K562 (cell line): ENCODE measurements around the gene PLAGL1. TPM values are rescaled to one million over a fixed set of nuclear protein-coding genes. Genes with fewer than 3 reads are reported as not detected.

Source experiments
- CBX3 ChIP-seq, 2 experiments: IDR thresholded peaks; 1 replicate in 1 of 2; 2 replicates in 1 of 2; pipeline ENCODE4 v1.6.1; 2012; ENCODE audit warnings: inconsistent platforms in 2 of 2, low read length in 2 of 2, borderline replicate concordance in 1 of 2, control low read depth in 1 of 2
- CEBPB ChIP-seq: fragments of 450-650 bp; IDR thresholded peaks from 2 replicates; pipeline ENCODE4 v1.6.1; 2016; ENCODE audit warnings: missing genetic modification characterization, missing compliant biosample characterization
- CREB3 ChIP-seq: fragments of 450-650 bp; conservative IDR thresholded peaks from 2 replicates; pipeline ENCODE4 v1.6.1; 2016; ENCODE audit warnings: missing genetic modification characterization, low read depth, mild to moderate bottlenecking, missing compliant biosample characterization, moderate library complexity
- DEAF1 ChIP-seq: fragments of 450-650 bp; formaldehyde crosslinking; IDR thresholded peaks from 2 replicates; pipeline ENCODE4 v1.4.0; 2020; ENCODE audit warnings: mild to moderate bottlenecking, moderate library complexity
- EP300 ChIP-seq: IDR thresholded peaks from 2 replicates; pipeline ENCODE4 v1.6.1; 2012; ENCODE audit warnings: low read length, improper control_type of control experiment
- ETV1 ChIP-seq: fragments of 450-650 bp; conservative IDR thresholded peaks from 2 replicates; pipeline ENCODE4 v1.6.1; 2016; ENCODE audit warnings: missing genetic modification characterization, control low read depth, low read depth, missing compliant biosample characterization
- EZH2 ChIP-seq: IDR thresholded peaks from 2 replicates; pipeline ENCODE4 v1.6.1; 2012; ENCODE audit warnings: low read depth, mild to moderate bottlenecking, inconsistent platforms, low read length, borderline replicate concordance
- JUND ChIP-seq, 2 experiments: IDR thresholded peaks; 2 replicates in 1 of 2; 3 replicates in 1 of 2; pipeline ENCODE4 v1.6.1; 2011; ENCODE audit warnings: borderline replicate concordance in 2 of 2, low read depth in 2 of 2, low read length in 2 of 2, improper control_type of control experiment in 1 of 2, missing biosample characterization in 1 of 2, missing genetic modification characterization in 1 of 2, missing genetic modification reagents in 1 of 2
- NR2C1 ChIP-seq, 2 experiments: fragments of 450-650 bp; IDR thresholded peaks; 2 replicates each; pipeline ENCODE4 v1.6.1; 2017; ENCODE audit warnings: mild to moderate bottlenecking in 2 of 2, antibody characterized with exemption in 1 of 2, inconsistent platforms in 1 of 2, missing compliant biosample characterization in 1 of 2, missing genetic modification characterization in 1 of 2
- NRF1 ChIP-seq, 2 experiments: fragments of 450-650 bp; IDR thresholded peaks in 1 of 2; conservative IDR thresholded peaks in 1 of 2; 2 replicates each; pipeline ENCODE4 v1.6.1; 2014; ENCODE audit warnings: mild to moderate bottlenecking in 2 of 2
- TEAD4 ChIP-seq, 2 experiments: sonication (generic) in 1 of 2; formaldehyde crosslinking in 1 of 2; IDR thresholded peaks; 2 replicates each; pipeline versions ENCODE4 v1.6.1 to v1.8.0; 2012 to 2022; ENCODE audit warnings: borderline replicate concordance in 1 of 2, inconsistent platforms in 1 of 2, low read length in 1 of 2, mild to moderate bottlenecking in 1 of 2, missing genetic modification reagents in 1 of 2
- ZBTB17 ChIP-seq: fragments of 450-650 bp; formaldehyde crosslinking; IDR thresholded peaks from 2 replicates; pipeline ENCODE4 v1.4.0; 2020; ENCODE audit warnings: mild to moderate bottlenecking
- ZC3H8 ChIP-seq: fragments of 450-650 bp; IDR thresholded peaks from 2 replicates; pipeline ENCODE4 v1.6.1; 2017
- ZNF121 ChIP-seq: sonication (generic); formaldehyde crosslinking; conservative IDR thresholded peaks from 2 replicates; pipeline ENCODE4 v1.8.0; 2022; ENCODE audit warnings: missing genetic modification reagents
- ZNF124 ChIP-seq: sonication (generic); formaldehyde crosslinking; IDR thresholded peaks from 2 replicates; pipeline ENCODE4 v1.8.1; 2022; ENCODE audit warnings: missing genetic modification reagents
- ZNF134 ChIP-seq: fragments of 250-450 bp; sonication (Bioruptor Pico); conservative IDR thresholded peaks from 2 replicates; pipeline ENCODE4 v1.4.0; 2020
- polyA plus RNA-seq, 8 experiments: library from polyadenylated mRNA; depleted of rRNA in 4 of 8; stranded (reverse) in 5 of 8; unstranded in 3 of 8; fragments of >200 nt; fragmentation: Nextera tagmentation in 2 of 8; fragmentation: Illumina TruSeq in 1 of 8; extraction: Ambion mirVana in 2 of 8; extraction: Trizol in 1 of 8; gene quantifications; 2 replicates each; pipeline versions ENCODE4 v1.2.1 to v1.2.3, GENCODE V29; 2011 to 2014; ENCODE audit warnings: inconsistent platforms in 1 of 8, missing spikeins in 1 of 8
- total RNA-seq, 7 experiments: library from RNA; depleted of rRNA in 6 of 7; stranded (reverse); fragments of >200 nt in 6 of 7; fragmentation: Illumina TruSeq in 2 of 7; extraction: Trizol in 2 of 7; gene quantifications; 2 replicates each; pipeline versions ENCODE4 v1.2.1 to v1.2.3, GENCODE V29; 2011 to 2021; ENCODE audit warnings: low replicate concordance in 1 of 7
- TF ChIP-seq, protein P1 (sequence below): fragments of 250-450 bp; sonication (Bioruptor Pico); IDR thresholded peaks from 2 replicates; pipeline ENCODE4 v1.5.0; 2021
- TF ChIP-seq, protein P2 (sequence below): sonication (generic); formaldehyde crosslinking; IDR thresholded peaks from 2 replicates; pipeline ENCODE4 v1.8.0; 2022; ENCODE audit warnings: mild to moderate bottlenecking, missing genetic modification reagents

The PLAGL1 gene
- total and polyA plus RNA-seq, 9 of the 15 experiments (the other 6 are each of a cell fraction or from before 2014, with no cell fraction given): 4.9 to 29.6 (median 13.2) TPM

GRCh38 chr6:143940011-143940597, 68.0 kb downstream of the PLAGL1 start (continued):
- TF ChIP-seq DEAF1 (CRISPR knock-in tag) (peak; percentile 74), NR2C1 (IDR thresholded peaks at IDR 0.05) (peak; percentile 37; the same call in 1 of the 2 replicates), NR2C1 (tag; IDR thresholded peaks at IDR 0.05) (no peak), ETV1 (tag) (peak; percentile 96), ZBTB17 (CRISPR knock-in tag) (no peak), ZC3H8 (no peak), CEBPB (tag) (no peak), NRF1 (conservative IDR thresholded peaks at IDR 0.05 in 1 of 2, IDR thresholded peaks at IDR 0.05 in 1 of 2) (no peak), TEAD4 (IDR thresholded peaks at IDR 0.05; ENCODE audit: low read length) (no peak), TEAD4 (CRISPR knock-in tag; IDR thresholded peaks at IDR 0.05; ENCODE audit: borderline replicate concordance) (no peak), ZNF121 (CRISPR knock-in tag) (no peak), ZNF124 (CRISPR knock-in tag) (no peak), ZNF134 (no peak), JUND (IDR thresholded peaks at IDR 0.05; ENCODE audit: borderline replicate concordance, low read depth, low read length) (peak; percentile 25; the same call in 1 of the 2 replicates), JUND (tag; IDR thresholded peaks at IDR 0.05; ENCODE audit: borderline replicate concordance, low read depth, low read length) (no peak), CBX3 (IDR thresholded peaks at IDR 0.05; ENCODE audit: borderline replicate concordance in 1 of 2, low read length in 2 of 2) (0 out of 3 replicates have a peak, but pooled peaks of 1 of the 2 experiments have one; percentile 14), EP300 (no peak), CREB3 (tag) (no peak), EZH2 (no peak)
- TF ChIP-seq, protein P1, sequence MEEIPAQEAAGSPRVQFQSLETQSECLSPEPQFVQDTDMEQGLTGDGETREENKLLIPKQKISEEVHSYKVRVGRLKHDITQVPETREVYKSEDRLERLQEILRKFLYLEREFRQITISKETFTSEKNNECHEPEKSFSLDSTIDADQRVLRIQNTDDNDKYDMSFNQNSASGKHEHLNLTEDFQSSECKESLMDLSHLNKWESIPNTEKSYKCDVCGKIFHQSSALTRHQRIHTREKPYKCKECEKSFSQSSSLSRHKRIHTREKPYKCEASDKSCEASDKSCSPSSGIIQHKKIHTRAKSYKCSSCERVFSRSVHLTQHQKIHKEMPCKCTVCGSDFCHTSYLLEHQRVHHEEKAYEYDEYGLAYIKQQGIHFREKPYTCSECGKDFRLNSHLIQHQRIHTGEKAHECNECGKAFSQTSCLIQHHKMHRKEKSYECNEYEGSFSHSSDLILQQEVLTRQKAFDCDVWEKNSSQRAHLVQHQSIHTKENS (CRISPR knock-in tag): no peak
- TF ChIP-seq, protein P2, sequence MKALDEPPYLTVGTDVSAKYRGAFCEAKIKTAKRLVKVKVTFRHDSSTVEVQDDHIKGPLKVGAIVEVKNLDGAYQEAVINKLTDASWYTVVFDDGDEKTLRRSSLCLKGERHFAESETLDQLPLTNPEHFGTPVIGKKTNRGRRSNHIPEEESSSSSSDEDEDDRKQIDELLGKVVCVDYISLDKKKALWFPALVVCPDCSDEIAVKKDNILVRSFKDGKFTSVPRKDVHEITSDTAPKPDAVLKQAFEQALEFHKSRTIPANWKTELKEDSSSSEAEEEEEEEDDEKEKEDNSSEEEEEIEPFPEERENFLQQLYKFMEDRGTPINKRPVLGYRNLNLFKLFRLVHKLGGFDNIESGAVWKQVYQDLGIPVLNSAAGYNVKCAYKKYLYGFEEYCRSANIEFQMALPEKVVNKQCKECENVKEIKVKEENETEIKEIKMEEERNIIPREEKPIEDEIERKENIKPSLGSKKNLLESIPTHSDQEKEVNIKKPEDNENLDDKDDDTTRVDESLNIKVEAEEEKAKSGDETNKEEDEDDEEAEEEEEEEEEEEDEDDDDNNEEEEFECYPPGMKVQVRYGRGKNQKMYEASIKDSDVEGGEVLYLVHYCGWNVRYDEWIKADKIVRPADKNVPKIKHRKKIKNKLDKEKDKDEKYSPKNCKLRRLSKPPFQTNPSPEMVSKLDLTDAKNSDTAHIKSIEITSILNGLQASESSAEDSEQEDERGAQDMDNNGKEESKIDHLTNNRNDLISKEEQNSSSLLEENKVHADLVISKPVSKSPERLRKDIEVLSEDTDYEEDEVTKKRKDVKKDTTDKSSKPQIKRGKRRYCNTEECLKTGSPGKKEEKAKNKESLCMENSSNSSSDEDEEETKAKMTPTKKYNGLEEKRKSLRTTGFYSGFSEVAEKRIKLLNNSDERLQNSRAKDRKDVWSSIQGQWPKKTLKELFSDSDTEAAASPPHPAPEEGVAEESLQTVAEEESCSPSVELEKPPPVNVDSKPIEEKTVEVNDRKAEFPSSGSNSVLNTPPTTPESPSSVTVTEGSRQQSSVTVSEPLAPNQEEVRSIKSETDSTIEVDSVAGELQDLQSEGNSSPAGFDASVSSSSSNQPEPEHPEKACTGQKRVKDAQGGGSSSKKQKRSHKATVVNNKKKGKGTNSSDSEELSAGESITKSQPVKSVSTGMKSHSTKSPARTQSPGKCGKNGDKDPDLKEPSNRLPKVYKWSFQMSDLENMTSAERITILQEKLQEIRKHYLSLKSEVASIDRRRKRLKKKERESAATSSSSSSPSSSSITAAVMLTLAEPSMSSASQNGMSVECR (CRISPR knock-in tag): no peak
